ENCODE measurements around the gene HHATL. TPM values are rescaled to one million over a fixed set of nuclear protein-coding genes. Genes with fewer than 3 reads are reported as not detected.

The HHATL gene
- polyA plus RNA-seq, 4 donors = 0.33 to 1.5 (median 0.59) TPM

GRCh38 chr3:42700366-42701288, 2.0 kb downstream of the HHATL start:
- no peak for DNase-seq (ENCODE audit: low read depth in 4 of 4, low spot score in 3 of 4)

- no peak for DNase-seq (ENCODE audit: low read depth in 4 of 4, low spot score in 3 of 4)
Measured at GRCh38 chr3:42699511-42699971, 3.1 kb downstream of the HHATL start.

GRCh38 chr3:42698911-42699230, 3.7 kb downstream of the HHATL start:
- DNase-seq (ENCODE audit: low read depth in 4 of 4, low spot score in 3 of 4) = no peak

- DNase-seq (ENCODE audit: low read depth in 4 of 4, low spot score in 3 of 4) = no peak
Measured at GRCh38 chr3:42698216-42698910, 4.2 kb downstream of the HHATL start.

- DNase-seq (ENCODE audit: low read depth in 4 of 4, low spot score in 3 of 4) = no peak
Measured at GRCh38 chr3:42697289-42698051, 5.1 kb downstream of the HHATL start.

GRCh38 chr3:42696356-42697288, 6.0 kb downstream of the HHATL start:
- no peak for DNase-seq (ENCODE audit: low read depth in 4 of 4, low spot score in 3 of 4)

GRCh38 chr3:42694366-42694765, 8.2 kb downstream of the HHATL start:
- DNase-seq (ENCODE audit: low read depth in 4 of 4, low spot score in 3 of 4) = no peak

- no peak for DNase-seq (ENCODE audit: low read depth in 4 of 4, low spot score in 3 of 4)
Measured at GRCh38 chr3:42693530-42693930, 9.1 kb downstream of the HHATL start.

- DNase-seq (ENCODE audit: low read depth in 4 of 4, low spot score in 3 of 4) = no peak
Measured at GRCh38 chr3:42692667-42693529, 9.7 kb downstream of the HHATL start.

- DNase-seq (ENCODE audit: low read depth in 4 of 4, low spot score in 3 of 4) = no peak
Measured at GRCh38 chr3:42691816-42692666, 10.6 kb downstream of the HHATL start.

- no peak for DNase-seq (ENCODE audit: low read depth in 4 of 4, low spot score in 3 of 4)
Measured at GRCh38 chr3:42690766-42691680, 11.6 kb downstream of the HHATL start.

- DNase-seq (ENCODE audit: low read depth in 4 of 4, low spot score in 3 of 4) = no peak
Measured at GRCh38 chr3:42690191-42690590, 12.4 kb downstream of the HHATL start.

GRCh38 chr3:42689421-42690014, 13.1 kb downstream of the HHATL start:
- DNase-seq (ENCODE audit: low read depth in 4 of 4, low spot score in 3 of 4) = no peak

GRCh38 chr3:42688487-42689420, 13.8 kb downstream of the HHATL start:
- no peak for DNase-seq (ENCODE audit: low read depth in 4 of 4, low spot score in 3 of 4)

- DNase-seq (ENCODE audit: low read depth in 4 of 4, low spot score in 3 of 4) = no peak
Measured at GRCh38 chr3:42688016-42688415, 14.6 kb downstream of the HHATL start.

Data from left renal pelvis (tissue), 4 donors.